Middle frontal gyrus (tissue), 1 donor: ENCODE results near the gene ATXN1L.
"Not testable (repeated sequence)": the region's sequence is repeated elsewhere in the genome, so short reads cannot be mapped to it uniquely, and the experiment has no call there.

Source experiments
- DNase-seq: peaks from one replicate; pipeline ENCODE4 v3.0.0-alpha.2; 2015; ENCODE audit warnings: low spot score; ENCODE audit errors: extremely low spot score

ATXN1L gene

GRCh38 chr16:71893888-71894228, 48.1 kb downstream of the ATXN1L start:
- no peak for DNase-seq

- DNase-seq: no peak
Measured at GRCh38 chr16:71894229-71894920, 48.6 kb downstream of the ATXN1L start.

GRCh38 chr16:71894921-71895678, 49.3 kb downstream of the ATXN1L start, which contains the start of gene IST1:
IST1 (plus strand) TSS chr16:71895531; CDS start chr16:71915641, 20,110 bp downstream.
- DNase-seq: peak; percentile 97

GRCh38 chr16:71895679-71896365, 50.0 kb downstream of the ATXN1L start:
- DNase-seq: no peak

GRCh38 chr16:71896764-71897368, 51.1 kb downstream of the ATXN1L start:
- no peak for DNase-seq

GRCh38 chr16:71899171-71899570, 53.4 kb downstream of the ATXN1L start:
- DNase-seq: no peak

- no peak for DNase-seq
Measured at GRCh38 chr16:71902656-71903365, 57.0 kb downstream of the ATXN1L start.

GRCh38 chr16:71903608-71904007, 57.8 kb downstream of the ATXN1L start:
- no peak for DNase-seq

- no peak for DNase-seq
Measured at GRCh38 chr16:71904239-71904638, 58.5 kb downstream of the ATXN1L start.

GRCh38 chr16:71905765-71906164, 60.0 kb downstream of the ATXN1L start:
- not testable (repeated sequence) for DNase-seq
